ENCODE measurements around the gene EFS.

DNA sequence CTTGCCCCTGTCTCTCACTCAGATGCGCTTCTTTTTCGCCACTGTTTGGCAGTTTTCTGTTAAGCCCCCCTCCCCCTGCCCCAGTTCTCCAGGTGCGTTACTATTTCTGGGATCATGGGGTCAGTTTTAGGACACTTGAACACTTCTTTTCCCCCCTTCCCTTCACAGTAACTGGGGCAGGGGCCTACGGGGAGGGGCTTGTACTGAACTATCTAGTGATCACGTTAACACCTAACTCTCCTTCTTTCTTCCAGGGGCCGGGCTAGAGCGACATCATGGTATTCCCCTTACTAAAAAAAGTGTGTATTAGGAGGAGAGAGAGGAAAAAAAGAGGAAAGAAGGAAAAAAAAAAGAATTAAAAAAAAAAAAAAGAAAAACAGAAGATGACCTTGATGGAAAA lies 40.0 kb downstream of the EFS start:
- TF ChIP-seq, protein P1, sequence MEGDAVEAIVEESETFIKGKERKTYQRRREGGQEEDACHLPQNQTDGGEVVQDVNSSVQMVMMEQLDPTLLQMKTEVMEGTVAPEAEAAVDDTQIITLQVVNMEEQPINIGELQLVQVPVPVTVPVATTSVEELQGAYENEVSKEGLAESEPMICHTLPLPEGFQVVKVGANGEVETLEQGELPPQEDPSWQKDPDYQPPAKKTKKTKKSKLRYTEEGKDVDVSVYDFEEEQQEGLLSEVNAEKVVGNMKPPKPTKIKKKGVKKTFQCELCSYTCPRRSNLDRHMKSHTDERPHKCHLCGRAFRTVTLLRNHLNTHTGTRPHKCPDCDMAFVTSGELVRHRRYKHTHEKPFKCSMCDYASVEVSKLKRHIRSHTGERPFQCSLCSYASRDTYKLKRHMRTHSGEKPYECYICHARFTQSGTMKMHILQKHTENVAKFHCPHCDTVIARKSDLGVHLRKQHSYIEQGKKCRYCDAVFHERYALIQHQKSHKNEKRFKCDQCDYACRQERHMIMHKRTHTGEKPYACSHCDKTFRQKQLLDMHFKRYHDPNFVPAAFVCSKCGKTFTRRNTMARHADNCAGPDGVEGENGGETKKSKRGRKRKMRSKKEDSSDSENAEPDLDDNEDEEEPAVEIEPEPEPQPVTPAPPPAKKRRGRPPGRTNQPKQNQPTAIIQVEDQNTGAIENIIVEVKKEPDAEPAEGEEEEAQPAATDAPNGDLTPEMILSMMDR (IDR thresholded peaks at IDR 0.05; ENCODE audit: low read depth, low read length): no peak
- TF ChIP-seq, protein P2, sequence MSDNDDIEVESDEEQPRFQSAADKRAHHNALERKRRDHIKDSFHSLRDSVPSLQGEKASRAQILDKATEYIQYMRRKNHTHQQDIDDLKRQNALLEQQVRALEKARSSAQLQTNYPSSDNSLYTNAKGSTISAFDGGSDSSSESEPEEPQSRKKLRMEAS (IDR thresholded peaks at IDR 0.05; ENCODE audit: low read depth, low read length): no peak
- TF ChIP-seq POLR2A (IDR thresholded peaks at IDR 0.05; ENCODE audit: extremely low read depth, insufficient read length): no peak
